Measurements from ENCODE around the gene TREML4. TPM values are rescaled to one million over a fixed set of nuclear protein-coding genes. Genes with fewer than 3 reads are reported as not detected.
"Not testable (repeated sequence)": the region's sequence is repeated elsewhere in the genome, so short reads cannot be mapped to it uniquely, and the experiment has no call there.

TREML4 gene
- total and polyA plus RNA-seq, 9 of the 15 experiments (the other 6 are each of a cell fraction or from before 2014, with no cell fraction given) = not detected

GRCh38 chr6:41239467-41240159, 11.5 kb downstream of the TREML4 start:
- POLR2A ChIA-PET = no interaction called here
- Histone ChIP-seq H3K79me2 (ENCODE audit: control insufficient read depth, insufficient read depth, low read length) (no peaks in the 10 kb centered on the region), H3K36me3 (ENCODE audit: control insufficient read depth, insufficient read depth, low read length) (no peaks in the 10 kb centered on the region), H3K9ac (ENCODE audit: insufficient read depth in 1 of 2, low read depth in 2 of 2, low read length in 2 of 2) (no peak overlapping the region), H3K9me3 (replicated peaks; ENCODE audit: control insufficient read depth, insufficient read depth, low read depth, low read length) (no peaks in the 10 kb centered on the region), H3K4me1 (replicated peaks in 1 of 2; ENCODE audit: control insufficient read depth in 2 of 2, insufficient read depth in 2 of 2, low read length in 2 of 2) (peaks cover 0 to 3% of the 10 kb centered on the region in 2 experiments; a peak in 1 of 5 replicates), H3K27me3 (ENCODE audit: control insufficient read depth in 2 of 2, insufficient read depth in 2 of 2, low read length in 2 of 2) (peaks cover 5 to 28% of the 10 kb centered on the region in 2 experiments; a peak in 2 of 5 replicates), H3K4me3 (no peak overlapping the region), H3K27ac (ENCODE audit: extremely low read depth, low read depth, low read length) (no peak overlapping the region), H4K20me1 (replicated peaks; ENCODE audit: control insufficient read depth, insufficient read depth, low read length) (no peaks in the 10 kb centered on the region), H3K4me2 (ENCODE audit: insufficient read depth, low read length) (no peak overlapping the region), H2AFZ (ENCODE audit: low read depth, low read length) (no peak overlapping the region), H3K9me1 (ENCODE audit: control insufficient read depth, insufficient read depth, low read length) (no peaks in the 10 kb centered on the region)
- under 1% methylated on average over 20 of the region's 22 CpGs for WGBS (ENCODE audit: insufficient coverage, low coverage, missing lambda C conversion rate)
- DNase-seq (ENCODE audit: extremely low read depth in 1 of 4, low spot score in 3 of 4) (no peak), ATAC-seq (peak; percentile 46; the same call in 1 of the 3 replicates), FAIRE-seq (no peak)
- no TSS peak for BruUV-seq (replicated peaks)
- CTCF ChIA-PET (ENCODE audit: low intra/inter-chr PET ratio) = no interaction called here
- in situ Hi-C loops (cut with MboI) (no loop called here), intact Hi-C loops (cut with micrococcal nuclease) (no loop called here)
- TF ChIP-seq CTCF (IDR thresholded peaks at IDR 0.05 in 2 of 3, conservative IDR thresholded peaks at IDR 0.05 in 1 of 3; ENCODE audit: insufficient read depth in 2 of 3, low read depth in 1 of 3, low read length in 3 of 3) = peak in 1 of 3 experiments; percentile 13; a peak in 1 of 6 replicates
- TF ChIP-seq HMGN3 (IDR thresholded peaks at IDR 0.05; ENCODE audit: borderline replicate concordance, extremely low read depth, insufficient read length, low read depth, low read length) = peak; percentile 22
- no peak for TF ChIP-seq HIVEP1 (CRISPR knock-in tag; IDR thresholded peaks at IDR 0.05)
- TF ChIP-seq GATA2 (CRISPR knock-in tag; IDR thresholded peaks at IDR 0.05) = no peak

DNA sequence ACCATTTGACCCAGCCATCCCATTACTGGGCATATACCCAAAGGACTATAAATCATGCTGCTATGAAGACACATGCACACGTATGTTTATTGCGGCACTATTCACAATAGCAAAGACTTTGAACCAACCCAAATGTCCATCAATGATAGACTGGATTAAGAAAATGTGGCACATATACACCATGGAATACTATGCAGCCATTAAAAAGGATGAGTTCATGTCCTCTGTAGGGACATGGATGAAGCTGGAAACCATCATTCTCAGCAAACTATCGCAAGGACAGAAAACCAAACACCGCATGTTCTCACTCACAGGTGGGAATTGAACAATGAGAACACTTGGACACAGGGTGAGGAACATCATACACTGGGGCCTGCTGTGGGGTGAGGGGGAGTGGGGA, 18.4 kb downstream of the TREML4 start:
- H3K4me1 ChIP-seq (replicated peaks in 1 of 2; ENCODE audit: control insufficient read depth in 2 of 2, insufficient read depth in 2 of 2, low read length in 2 of 2); H3K4me3 ChIP-seq; CTCF ChIA-PET (ENCODE audit: low intra/inter-chr PET ratio); intact Hi-C loops (cut with micrococcal nuclease); H3K9ac ChIP-seq (ENCODE audit: insufficient read depth in 1 of 2, low read depth in 2 of 2, low read length in 2 of 2); H3K27ac ChIP-seq (ENCODE audit: extremely low read depth, low read depth, low read length); POLR2A ChIA-PET; H3K4me2 ChIP-seq (ENCODE audit: insufficient read depth, low read length); DNase-seq (ENCODE audit: extremely low read depth in 1 of 4, low spot score in 3 of 4); ATAC-seq; H4K20me1 ChIP-seq (replicated peaks; ENCODE audit: control insufficient read depth, insufficient read depth, low read length); in situ Hi-C loops (cut with MboI); H3K9me3 ChIP-seq (replicated peaks; ENCODE audit: control insufficient read depth, insufficient read depth, low read depth, low read length); FAIRE-seq; H2AFZ ChIP-seq (ENCODE audit: low read depth, low read length); H3K79me2 ChIP-seq (ENCODE audit: control insufficient read depth, insufficient read depth, low read length); BruUV-seq (replicated peaks); H3K9me1 ChIP-seq (ENCODE audit: control insufficient read depth, insufficient read depth, low read length); H3K36me3 ChIP-seq (ENCODE audit: control insufficient read depth, insufficient read depth, low read length): not testable (repeated sequence)
- WGBS (ENCODE audit: insufficient coverage, low coverage, missing lambda C conversion rate) = 0% methylated on average over 3 of the region's 4 CpGs
- H3K27me3 ChIP-seq (ENCODE audit: control insufficient read depth in 2 of 2, insufficient read depth in 2 of 2, low read length in 2 of 2) = peaks cover 2 to 40% of the 10 kb centered on the region in 2 experiments; a peak in 3 of 5 replicates
